NCI-H2107 treated with DMSO at 0.1 percent for 48 hours (cell line): ENCODE results near the gene LPP.

Experiments used
- DNase-seq: peaks from one replicate; lab custom pipeline; 2025; ENCODE audit not compliant: unreplicated experiment; lab: John Stamatoyannopoulos, UW

Gene LPP

DNA sequence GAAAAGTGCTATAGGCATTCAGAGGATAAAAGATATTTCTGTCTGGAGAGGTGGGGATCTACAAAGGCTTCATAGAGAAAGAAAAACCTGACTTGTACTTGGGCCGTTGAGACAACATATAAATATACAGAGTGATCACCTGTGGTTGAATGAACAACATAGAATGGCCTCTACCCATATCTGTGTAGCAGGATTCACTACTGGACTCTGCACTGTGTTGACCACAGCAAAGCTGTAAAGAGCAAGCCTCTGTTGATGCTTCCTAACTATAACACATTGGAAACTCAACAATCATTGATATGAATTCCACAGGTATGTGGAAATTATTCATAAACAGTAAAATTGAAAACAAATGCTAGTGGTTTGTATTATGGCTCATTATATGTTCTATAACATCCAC, 19.1 kb upstream of the LPP start:
- no peak for DNase-seq

DNA sequence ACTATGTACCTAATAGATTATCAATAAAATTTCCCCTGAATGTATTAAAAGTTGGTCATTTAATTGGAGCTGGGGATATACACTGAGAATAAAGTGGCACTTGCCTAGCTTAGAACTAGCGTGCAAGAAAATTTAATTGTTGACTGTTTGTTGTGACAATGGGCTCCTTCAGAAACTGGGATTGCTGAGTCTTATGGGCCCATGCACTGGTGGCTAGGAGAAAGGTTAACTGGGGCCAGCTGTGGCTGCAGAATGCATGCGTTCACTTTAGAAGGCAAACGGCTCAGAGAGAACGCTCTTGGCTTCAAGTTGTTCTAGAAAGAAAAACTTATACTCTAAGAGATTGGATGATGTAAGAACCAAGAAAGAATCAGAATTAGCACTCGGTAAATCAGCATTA, 18.7 kb upstream of the LPP start:
- DNase-seq = no peak

DNA sequence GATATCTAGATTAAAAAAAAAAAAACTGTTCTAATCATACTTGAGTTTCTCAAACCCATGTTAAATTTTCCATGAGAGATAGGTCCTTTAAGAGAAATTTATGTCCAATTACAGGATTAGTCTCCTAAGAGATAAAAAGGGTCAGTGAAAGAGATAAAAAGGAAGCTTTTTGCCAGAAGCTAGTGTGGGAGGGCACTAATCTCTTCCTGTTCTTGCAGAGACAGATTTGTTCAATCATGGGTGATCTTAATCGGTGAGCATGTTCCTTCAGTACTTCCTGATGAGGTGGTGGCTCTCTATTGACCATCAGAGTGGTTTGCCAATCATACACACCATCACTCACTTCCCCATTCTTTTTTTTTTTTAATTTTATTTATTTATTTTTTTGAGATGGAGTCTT, 16.9 kb upstream of the LPP start:
- no peak for DNase-seq

DNA sequence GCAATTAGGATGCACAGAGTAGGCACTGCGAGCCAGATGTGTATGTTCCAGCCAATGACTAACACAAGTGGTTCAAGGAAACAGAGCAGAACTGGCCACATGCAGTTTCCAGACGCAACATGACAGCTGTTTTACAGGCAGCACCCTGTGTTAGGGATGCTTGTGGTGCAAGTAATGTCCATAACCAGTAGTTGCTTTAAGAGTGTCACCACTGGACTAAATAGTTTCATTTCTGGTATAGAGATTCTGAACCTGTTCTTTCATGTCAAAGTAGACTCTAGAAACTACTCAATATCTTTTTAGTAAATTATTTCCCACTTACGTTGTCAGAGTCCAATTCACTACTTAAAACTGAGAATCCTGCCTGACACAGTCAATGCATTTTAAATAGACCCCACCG, 14.5 kb upstream of the LPP start:
- DNase-seq = no peak

DNA sequence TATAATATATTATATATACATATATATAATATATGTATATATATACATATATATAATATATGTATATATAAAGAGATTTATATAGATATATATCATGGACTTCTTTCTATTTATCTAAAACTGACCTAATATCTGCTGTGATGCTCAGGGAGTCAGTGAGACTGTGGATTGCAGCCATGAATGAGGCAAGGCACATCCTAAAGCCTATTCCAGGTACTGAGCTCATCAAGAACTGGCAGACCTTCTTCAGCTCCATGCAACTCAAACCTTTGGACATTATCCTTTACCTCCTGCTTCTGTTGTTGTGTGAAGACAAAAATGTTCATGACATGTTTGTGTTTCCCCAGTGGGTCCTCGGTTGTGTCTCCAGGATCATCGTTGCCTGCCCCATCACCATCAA, 7.7 kb upstream of the LPP start:
- no peak for DNase-seq

DNA sequence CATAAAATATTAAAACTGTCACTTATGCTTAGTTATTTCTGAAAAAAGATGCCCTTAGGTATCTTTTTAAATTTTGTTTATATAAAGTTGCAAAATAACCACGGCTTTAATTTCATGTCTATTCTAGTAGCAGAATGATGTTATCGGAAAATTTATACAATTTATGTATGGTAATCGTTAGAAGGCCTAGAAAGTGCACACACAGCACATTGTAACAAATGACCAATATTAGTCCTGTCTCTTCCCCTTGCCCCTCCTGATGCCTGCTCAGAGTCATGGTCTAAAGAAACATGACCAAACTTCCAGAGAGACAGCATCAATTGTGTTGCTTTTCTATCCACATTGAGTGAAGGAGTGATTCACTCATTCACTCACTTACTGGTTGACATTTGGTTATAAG, 6.2 kb upstream of the LPP start:
- no peak for DNase-seq

DNA sequence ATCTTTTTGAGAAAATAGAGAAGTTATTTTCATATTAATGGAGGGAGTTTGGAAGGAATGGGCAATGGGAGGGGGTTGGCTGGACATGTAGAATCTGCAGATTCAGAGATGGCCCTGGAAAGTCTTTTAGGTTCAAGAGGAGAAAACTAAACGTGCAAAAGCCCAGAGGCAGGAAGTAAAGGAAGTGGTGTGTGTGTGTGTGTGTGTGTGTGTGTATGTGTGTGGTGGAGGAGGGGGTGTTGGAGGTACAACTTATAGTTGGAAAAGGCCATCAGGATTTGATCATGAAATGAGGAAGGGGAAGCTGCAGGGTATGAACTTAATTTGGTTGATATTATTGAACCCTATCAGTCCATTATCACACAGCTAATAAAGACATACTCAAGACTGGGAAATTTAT, 5.6 kb upstream of the LPP start:
- no peak for DNase-seq

DNA sequence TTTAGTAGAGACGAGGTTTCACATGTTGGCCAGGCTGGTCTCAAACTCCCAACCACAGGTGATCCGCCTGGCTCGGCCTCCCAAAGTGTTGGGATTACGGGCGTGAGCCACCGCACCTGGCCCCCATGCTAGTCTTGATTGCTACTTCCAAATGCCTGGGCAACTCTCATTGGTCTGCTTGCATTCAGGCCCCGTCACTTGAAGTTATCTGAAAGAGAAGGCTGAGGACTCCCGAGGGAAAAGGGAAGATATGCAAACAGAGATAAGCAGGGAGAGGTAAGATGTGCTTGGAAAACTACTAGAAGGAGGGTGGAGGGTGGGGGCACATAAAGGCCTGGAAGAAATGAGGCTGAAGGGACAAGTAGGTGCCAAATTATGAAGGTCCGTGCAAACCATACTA, 4.4 kb upstream of the LPP start:
- DNase-seq = no peak

DNA sequence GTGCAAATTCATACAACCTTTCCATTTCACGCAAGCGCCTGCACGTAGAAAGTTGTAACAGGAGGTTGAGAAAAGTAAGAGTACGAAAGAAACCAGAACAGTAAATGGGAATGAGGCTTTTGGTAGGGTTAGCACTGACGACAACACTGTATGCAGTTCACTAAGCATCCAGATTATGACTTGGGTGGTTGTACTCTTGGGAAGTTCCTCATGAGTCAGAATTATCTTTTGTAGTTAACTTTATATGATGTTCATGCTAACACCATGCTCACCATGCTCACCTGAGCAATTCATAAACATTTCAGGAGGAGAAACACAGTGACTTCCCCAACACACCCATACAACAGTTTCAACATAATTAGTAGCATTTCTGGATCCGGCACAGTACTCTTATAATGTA, 3.0 kb upstream of the LPP start:
- no peak for DNase-seq

DNA sequence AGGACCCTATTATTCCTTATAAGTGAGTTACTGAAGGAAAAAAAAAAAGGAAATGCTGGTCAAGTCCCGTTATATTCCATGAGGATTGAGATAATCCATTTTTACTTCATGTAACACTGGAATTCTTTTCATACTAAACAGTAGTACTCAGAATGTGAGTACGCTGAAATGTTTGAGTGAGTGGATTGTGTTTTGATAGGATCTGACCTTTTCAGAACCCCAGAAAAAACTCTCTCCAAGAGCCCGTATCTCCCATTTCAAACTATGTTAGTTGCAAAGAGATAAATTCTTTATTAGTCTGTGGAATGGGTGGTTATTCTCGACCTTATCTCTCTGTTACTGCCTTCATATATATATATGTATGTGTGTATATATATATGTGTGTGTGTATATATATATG, 2.5 kb upstream of the LPP start:
- DNase-seq = no peak

DNA sequence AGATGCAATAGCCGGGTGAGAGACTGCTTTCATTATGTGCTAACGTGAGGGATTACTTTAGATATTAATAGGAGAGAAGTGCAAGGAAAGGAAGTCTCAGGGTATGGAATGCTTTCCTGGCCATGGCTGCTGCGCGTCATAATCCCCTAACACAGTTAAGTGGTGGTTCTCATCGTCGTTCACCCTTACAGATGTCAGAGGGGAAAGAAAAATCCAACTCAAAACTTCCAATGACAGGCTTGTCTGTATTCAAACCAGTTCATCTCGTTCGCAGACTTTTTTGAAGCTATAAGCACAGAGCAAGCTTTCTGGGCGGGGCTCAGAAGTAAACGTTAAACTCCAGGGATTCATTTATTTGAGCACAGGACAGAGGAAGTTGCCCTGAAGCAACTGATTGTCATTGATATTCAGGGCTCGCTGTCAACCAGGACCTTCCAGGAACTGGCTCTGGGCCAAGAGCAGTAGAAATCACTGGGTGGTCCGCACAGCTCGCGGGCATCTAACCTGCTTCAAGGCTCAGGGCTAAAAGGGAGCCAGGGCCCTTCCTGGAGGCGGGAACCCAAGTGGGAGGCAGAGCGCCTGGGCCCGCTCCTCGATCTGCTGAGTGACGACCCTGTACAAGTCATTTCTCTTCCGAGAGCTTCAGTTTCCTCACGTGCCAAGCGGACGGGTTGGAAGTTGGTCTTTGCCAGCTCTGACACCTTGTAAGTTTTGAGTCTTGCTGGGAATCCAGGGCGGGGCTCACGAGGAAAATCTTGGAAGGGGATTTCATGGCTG, 1.1 kb upstream of the LPP start:
- no peak for DNase-seq

DNA sequence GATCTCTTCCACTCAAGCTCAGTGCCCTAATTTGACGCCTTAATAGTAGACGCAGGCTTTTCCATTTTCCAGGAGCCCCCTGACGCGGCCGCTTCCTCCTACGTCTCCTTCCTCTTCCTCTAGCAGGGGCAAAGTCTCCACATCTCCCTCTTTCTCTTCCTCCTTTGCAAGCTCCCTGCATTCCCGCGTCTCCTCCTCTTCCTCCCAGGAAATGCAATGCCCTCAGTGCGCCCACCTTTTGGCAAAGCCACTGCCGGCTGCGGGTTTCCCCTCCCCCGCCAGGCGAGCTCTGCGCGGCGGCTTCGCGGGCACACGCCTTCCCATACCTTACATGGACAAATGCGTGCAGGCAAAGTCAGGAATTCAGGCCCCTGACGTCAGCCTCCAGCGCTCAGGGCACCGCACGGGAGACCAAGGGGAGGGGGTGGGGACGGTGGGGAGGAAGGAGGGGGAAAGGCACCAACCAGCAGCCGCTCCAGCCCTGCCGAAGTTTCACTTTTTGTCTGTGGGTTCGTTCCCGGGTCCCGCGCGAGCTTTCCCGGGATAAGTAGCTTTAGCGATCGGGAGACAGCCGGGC, 432 bp upstream of the LPP start:
- peak; percentile 64 for DNase-seq

DNA sequence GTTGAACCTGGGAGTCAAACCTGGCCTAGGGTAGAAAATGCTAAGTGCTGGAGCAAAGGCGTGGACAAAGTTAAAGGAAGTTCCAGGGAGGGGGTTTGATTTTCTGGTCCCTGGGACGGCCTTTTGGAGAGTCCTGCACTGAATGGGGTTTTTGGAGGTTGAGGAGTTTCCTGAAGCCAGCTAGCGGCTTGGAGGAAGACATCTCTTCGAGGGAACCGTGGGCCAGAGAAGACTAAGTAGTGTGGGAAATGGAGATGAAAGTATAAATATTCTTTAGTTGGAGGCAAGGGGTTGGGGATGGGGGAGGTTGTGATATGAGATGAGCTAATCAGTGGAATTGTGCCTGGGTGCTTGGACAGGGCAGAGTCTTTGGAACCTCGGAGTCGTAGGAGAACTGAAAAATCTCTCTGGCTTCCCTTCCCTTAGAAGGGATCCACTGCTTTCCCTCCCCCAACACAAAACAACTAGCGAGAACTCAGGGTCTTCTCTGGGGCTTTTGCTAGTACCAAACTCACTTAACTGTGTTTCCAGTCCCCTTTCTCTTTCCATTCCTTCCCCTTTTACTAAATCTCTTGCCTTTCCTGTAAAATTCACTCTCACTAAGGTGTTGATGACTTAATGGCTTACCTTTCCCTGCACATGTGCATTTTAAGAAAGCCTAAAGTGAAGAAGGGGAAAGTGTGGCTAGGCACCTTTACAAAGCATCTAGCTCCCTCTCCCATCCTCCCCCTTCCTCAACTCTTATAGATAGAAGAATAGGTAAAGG, 1.0 kb downstream of the LPP start:
- no peak for DNase-seq

DNA sequence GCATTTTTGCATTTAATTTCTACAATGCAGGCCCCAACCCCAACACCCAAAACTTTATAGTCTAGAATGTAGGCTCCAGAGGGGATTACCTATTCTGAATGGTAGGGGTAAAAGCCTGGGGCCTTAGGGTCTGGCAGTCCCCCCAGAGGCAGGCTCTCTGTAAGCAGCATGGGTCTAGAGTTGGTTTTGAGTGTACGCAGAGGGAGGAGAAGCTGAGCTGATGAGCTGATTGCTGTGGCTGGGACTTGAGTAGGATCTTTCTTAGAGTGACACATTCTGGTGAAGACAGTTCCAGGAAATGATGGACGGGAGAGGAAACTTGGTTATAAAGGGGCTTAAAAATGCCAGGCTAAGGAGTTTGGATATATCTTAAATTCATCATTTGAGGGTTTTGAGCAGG, 2.1 kb downstream of the LPP start:
- no peak for DNase-seq

DNA sequence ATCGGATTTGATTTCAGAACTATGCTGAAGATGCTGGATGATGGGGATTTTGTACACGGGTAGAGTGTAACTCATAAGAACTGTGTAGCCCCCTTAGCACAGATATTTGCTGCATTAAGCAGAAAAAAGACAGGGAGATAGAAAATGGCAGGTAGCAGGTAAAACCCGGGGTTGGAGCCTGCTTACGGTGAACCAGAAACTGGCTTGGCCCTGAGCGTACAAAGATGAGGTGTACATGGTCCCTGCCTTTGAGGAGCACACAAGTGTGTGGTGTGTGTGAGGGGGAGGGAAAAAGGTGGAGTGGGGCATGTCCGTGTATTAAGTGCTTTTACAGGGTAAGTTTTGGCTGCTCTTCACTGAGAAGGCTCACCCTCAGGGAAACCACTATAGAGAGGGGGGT, 3.5 kb downstream of the LPP start:
- no peak for DNase-seq

DNA sequence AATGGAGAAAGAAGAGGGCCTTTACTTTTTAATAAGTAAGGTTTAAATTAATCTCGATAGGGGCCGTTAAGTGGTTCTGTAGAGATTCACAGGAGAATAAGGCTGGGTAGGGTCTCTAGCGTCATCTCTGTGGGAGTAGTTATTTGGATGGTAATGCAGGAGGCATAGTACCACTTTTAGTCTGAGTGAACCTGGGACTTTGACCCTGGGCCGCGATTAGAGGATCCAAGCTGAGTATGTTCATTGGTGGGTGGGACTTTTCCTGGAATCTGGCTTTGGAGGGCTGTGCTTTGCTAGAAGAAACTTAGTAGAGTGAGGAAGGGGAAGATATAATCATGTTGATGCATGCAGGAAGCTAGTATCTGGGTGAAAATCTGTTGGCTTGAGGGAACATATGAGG, 4.0 kb downstream of the LPP start:
- no peak for DNase-seq

DNA sequence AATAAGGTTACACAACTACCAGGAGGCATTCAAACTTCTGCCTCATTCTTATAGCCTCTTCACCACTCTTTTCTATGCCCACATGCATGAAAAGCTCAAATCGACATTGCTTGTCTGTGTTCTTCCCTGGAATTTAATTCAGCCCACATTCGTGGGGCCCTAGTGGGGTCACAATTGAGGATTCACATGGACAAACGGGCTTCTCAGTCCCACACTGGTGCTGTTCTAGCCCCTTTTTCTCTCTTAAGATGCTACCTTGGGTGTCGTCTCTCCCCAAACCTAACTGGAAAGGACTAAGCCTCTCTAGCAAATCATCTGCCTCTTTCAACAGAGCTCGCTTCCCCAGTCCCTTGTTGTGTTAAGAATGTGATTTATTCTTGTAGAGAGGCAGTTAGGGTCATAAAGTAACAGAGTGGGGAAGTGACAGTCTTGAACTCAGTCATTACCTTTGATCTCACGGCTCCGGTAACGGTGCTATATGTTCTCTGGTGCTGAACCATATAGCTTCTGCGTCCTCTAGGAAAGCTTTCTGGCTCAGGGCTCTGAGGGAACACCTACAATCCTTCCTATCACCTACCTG, 4.9 kb downstream of the LPP start:
- DNase-seq = no peak

DNA sequence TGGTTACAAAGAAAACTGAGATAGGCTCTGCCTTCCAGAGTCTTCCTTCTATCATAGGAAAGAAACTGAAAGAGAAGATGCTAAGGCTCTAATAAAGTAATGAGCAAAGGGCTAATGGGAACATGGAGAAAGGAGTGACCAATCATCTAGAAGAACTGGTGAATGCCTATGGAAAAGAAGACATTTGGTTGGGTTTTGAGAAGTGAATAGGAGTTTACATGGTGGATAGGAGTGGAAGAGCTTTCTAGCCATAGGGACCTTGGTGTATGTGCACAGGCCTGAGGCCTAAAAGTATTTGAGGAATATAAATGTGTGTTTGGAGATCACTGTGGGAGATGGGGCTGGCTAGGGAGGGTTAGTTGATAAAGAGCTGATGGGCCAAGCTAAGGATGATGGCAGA, 6.8 kb downstream of the LPP start:
- no peak for DNase-seq

DNA sequence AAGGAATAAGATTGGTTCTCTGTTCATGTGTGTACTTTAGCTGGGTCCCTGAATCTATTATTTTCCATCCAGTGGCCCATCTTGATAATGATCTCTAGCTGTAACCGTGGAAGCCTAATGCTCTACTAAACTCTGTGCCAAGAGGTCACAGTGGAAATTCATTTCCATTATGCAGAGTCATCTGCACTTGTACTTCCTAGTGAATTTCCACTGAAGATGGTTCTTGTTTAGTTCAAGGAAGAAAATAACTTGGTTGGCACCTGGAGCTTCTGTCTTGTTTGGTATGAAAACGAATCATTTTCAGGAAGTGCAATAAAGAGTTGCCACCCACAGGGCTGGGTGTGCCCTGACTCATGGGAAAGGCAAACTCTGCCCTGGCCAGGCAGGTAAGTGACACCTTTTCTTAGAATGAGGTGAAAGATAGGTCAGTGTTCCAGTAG, 10.3 kb downstream of the LPP start:
- DNase-seq = no peak

DNA sequence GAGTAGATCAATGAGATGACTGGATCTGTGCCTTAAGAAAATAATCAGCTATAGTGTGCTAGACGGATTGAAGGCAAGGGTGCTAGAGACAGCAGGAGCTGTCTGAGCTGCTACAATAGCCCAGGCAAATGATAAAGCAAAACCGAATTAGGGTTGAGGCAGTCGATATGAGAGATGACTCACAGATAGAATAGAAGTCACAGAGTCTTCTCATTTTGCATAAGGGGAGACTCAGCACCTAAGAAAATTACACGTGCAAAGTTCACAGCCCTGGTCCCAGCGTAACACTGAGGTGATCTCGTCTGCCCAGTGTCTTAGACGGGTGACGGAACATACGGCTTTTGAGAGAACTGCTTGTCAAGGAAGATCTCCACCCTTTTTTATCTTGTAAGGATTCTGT, 11.6 kb downstream of the LPP start:
- DNase-seq = no peak

DNA sequence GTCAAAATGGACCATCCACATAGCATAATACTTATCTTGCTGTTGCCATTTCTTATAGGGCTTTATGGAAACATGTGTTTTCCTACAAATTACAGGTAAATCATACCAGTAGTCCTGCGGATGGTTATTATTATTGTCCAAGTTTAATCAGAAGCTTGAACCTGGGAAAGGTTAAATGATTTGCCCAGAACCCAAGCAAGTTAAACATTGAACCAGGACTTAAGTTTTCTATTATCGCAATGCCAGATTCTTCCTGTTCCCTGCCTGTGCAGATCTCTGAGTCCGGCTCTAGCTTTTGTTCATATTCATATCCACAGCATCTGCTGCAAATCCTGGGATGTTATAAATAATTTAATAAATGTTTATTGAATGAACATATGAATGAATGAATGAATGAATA, 12.5 kb downstream of the LPP start:
- DNase-seq = no peak

DNA sequence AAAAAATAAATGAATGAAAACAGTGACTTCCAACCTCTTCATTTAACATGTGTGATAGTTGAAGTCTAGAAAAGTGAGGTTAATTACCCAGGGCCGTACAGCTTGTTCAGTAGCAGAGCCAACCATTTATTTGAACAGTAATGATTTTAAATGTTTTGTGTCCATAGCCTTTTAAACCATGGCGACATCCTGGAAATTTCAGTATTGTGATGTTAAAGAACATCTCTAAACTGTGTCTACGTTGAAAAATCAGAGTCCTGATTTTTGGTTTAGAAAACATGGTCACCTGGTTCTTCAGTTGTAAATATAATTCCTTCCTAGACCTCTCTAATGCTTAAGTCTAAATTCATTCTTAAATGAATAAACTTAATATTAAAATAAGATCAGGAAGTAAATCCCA, 14.2 kb downstream of the LPP start:
- DNase-seq = no peak
